Neural cell (in vitro differentiated cells): ENCODE results near the gene FBXO36. TPM values are rescaled to one million over a fixed set of nuclear protein-coding genes. Genes with fewer than 3 reads are reported as not detected.
"Not testable (repeated sequence)": the region's sequence is repeated elsewhere in the genome, so short reads cannot be mapped to it uniquely, and the experiment has no call there.

Experiments used
- H2AFZ ChIP-seq: fragments of 200-600, 300-800 bp; sonication (generic), shearing (Covaris generic); 2 replicates; pipeline ENCODE4 v1.6.0; 2014; ENCODE audit warnings: low read depth, mild to moderate bottlenecking, antibody characterized with exemption, low read length, moderate library complexity
- H3F3A ChIP-seq: fragments of 200-600 bp; shearing (Covaris generic); 2 replicates; pipeline ENCODE4 v1.6.1; 2016; ENCODE audit warnings: mild to moderate bottlenecking, moderate library complexity, mixed read lengths, antibody characterized with exemption, low read length; ENCODE audit not compliant: insufficient read depth, poor library complexity, severe bottlenecking
- H3K27ac ChIP-seq: fragments of 200-600, 300-800 bp; sonication (generic), shearing (Covaris generic); 2 replicates; pipeline ENCODE4 v1.5.1; 2014; ENCODE audit warnings: mild to moderate bottlenecking, low read length, moderate library complexity
- H3K27me3 ChIP-seq: fragments of 300-800, 200-600 bp; sonication (generic), shearing (Covaris generic); 2 replicates; pipeline ENCODE4 v1.6.0; 2014; ENCODE audit warnings: mild to moderate bottlenecking, low read depth, low read length, moderate library complexity; ENCODE audit not compliant: insufficient read depth
- H3K36me3 ChIP-seq: fragments of 300-800, 200-600 bp; sonication (generic), shearing (Covaris generic); 2 replicates; pipeline ENCODE4 v1.5.1; 2014; ENCODE audit warnings: mild to moderate bottlenecking, antibody characterized with exemption, low read length, moderate library complexity; ENCODE audit not compliant: insufficient read depth
- H3K4me2 ChIP-seq: fragments of 300-800, 200-600 bp; sonication (generic), shearing (Covaris generic); 2 replicates; pipeline ENCODE4 v1.6.0; 2014; ENCODE audit warnings: mild to moderate bottlenecking, low read length
- H3K4me3 ChIP-seq: fragments of 300-800, 200-600 bp; sonication (generic), shearing (Covaris generic); 2 replicates; pipeline ENCODE4 v1.5.1; 2014; ENCODE audit warnings: mild to moderate bottlenecking, low read length, moderate library complexity
- H3K79me2 ChIP-seq: fragments of 200-600 bp; shearing (Covaris generic); replicated peaks from 2 replicates; pipeline ENCODE4 v1.6.0; 2014; ENCODE audit warnings: mild to moderate bottlenecking, low read length, moderate library complexity; ENCODE audit not compliant: insufficient read depth
- H3K9ac ChIP-seq: fragments of 300-800, 200-600 bp; sonication (generic), shearing (Covaris generic); 2 replicates; pipeline ENCODE4 v1.6.1; 2016; ENCODE audit warnings: mild to moderate bottlenecking, low read length, mixed read lengths
- H3K9me2 ChIP-seq: fragments of 200-600 bp; shearing (Covaris generic); 2 replicates; pipeline ENCODE4 v1.6.1; 2016; ENCODE audit warnings: mild to moderate bottlenecking, low read length, mixed read lengths; ENCODE audit not compliant: insufficient read depth
- H3K9me3 ChIP-seq: fragments of 200-600, 300-800 bp; sonication (generic), shearing (Covaris generic); 2 replicates; pipeline ENCODE4 v1.6.1; 2016; ENCODE audit warnings: mild to moderate bottlenecking, mixed run types, low read length, moderate library complexity, mixed read lengths
- H4K20me1 ChIP-seq: fragments of 200-600 bp; shearing (Covaris generic); 2 replicates; pipeline ENCODE4 v1.6.1; 2016; ENCODE audit warnings: mild to moderate bottlenecking, mixed run types; ENCODE audit not compliant: insufficient read depth
- EP300 ChIP-seq: fragments of 450-650 bp; conservative IDR thresholded peaks from 2 replicates; pipeline ENCODE4 v1.6.1; 2014; ENCODE audit warnings: antibody characterized with exemption, mild to moderate bottlenecking, moderate library complexity; ENCODE audit not compliant: poor library complexity, severe bottlenecking
- EZH2 ChIP-seq: fragments of 200-600, 300-800 bp; shearing (Covaris generic), sonication (generic); IDR thresholded peaks from 2 replicates; pipeline ENCODE4 v1.6.1; 2014; ENCODE audit warnings: antibody characterized with exemption, low read length, borderline replicate concordance, mild to moderate bottlenecking; ENCODE audit not compliant: insufficient read depth, poor library complexity, severe bottlenecking
- MXI1 ChIP-seq: fragments of 450-650 bp; conservative IDR thresholded peaks from 2 replicates; pipeline ENCODE4 v1.6.1; 2014; ENCODE audit warnings: antibody characterized with exemption, mild to moderate bottlenecking; ENCODE audit not compliant: poor library complexity, severe bottlenecking
- POLR2AphosphoS5 ChIP-seq: IDR thresholded peaks from 2 replicates; pipeline ENCODE4 v1.6.1; 2012
- RAD21 ChIP-seq: fragments of 450-650 bp; conservative IDR thresholded peaks from 2 replicates; pipeline ENCODE4 v1.6.1; 2014; ENCODE audit warnings: antibody characterized with exemption, mild to moderate bottlenecking, moderate library complexity
- REST ChIP-seq: IDR thresholded peaks from 2 replicates; pipeline ENCODE4 v1.6.1; 2012; ENCODE audit warnings: borderline replicate concordance
- SMC3 ChIP-seq: fragments of 450-650 bp; conservative IDR thresholded peaks from 2 replicates; pipeline ENCODE4 v1.6.1; 2014; ENCODE audit warnings: antibody characterized with exemption, mild to moderate bottlenecking, moderate library complexity; ENCODE audit not compliant: poor library complexity
- TAF1 ChIP-seq: IDR thresholded peaks from 2 replicates; pipeline ENCODE4 v1.6.1; 2012; ENCODE audit warnings: low read depth
- polyA plus RNA-seq: library from polyadenylated mRNA; depleted of rRNA; stranded (reverse); fragments of >200 nt; gene quantifications from 2 replicates; pipeline ENCODE4 v1.2.3, GENCODE V29; 2014
- TF ChIP-seq, protein P1 (sequence below): fragments of 450-650 bp; IDR thresholded peaks from 2 replicates; pipeline ENCODE4 v1.5.1; 2014; ENCODE audit warnings: antibody characterized with exemption, mild to moderate bottlenecking, moderate library complexity; ENCODE audit not compliant: poor library complexity, severe bottlenecking

Gene FBXO36
- polyA plus RNA-seq, 1 donor from 2014 or later = 6.3 TPM

- H3K27ac ChIP-seq = no peak overlapping the region
- TF ChIP-seq TAF1 (no peak), EZH2 (no peak), SMC3 (no peak)
- H4K20me1 ChIP-seq = no peaks in the 10 kb centered on the region
- no peaks in the 10 kb centered on the region for H3F3A ChIP-seq
- no peak overlapping the region for H2AFZ ChIP-seq
- H3K9me2 ChIP-seq = no peaks in the 10 kb centered on the region
- no peak overlapping the region for H3K4me2 ChIP-seq
- H3K27me3 ChIP-seq = no peaks in the 10 kb centered on the region
- no peaks in the 10 kb centered on the region for H3K36me3 ChIP-seq
- no peaks in the 10 kb centered on the region for H3K79me2 ChIP-seq
- H3K9ac ChIP-seq = no peak overlapping the region
- H3K4me3 ChIP-seq = no peak overlapping the region
- H3K9me3 ChIP-seq = no peaks in the 10 kb centered on the region
Observed at GRCh38 chr2:229955663-229956062, 33.4 kb downstream of the FBXO36 start.

DNA sequence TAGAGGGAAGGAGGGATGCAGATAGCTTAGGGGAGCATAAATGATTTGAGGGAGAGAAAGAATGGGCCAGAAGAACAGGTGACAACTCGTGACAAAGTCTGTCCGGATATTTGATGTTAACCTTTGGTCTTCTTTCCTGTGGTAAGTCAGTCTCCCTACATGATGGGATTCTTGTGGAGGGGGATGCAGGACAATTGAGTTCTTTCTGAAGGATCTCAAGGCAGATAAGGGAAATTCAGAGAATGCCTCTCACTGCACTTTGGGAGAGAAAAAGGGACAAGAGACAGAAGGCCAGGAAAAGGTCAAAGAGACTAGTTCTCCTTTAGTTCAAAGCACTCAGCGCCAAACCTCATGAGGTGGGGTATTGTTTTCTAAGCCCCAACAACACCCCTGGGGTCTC, 34.2 kb downstream of the FBXO36 start:
- Histone ChIP-seq H3K36me3 (no peaks in the 10 kb centered on the region), H3F3A (no peaks in the 10 kb centered on the region), H4K20me1 (no peaks in the 10 kb centered on the region), H3K4me3 (no peak overlapping the region), H3K27me3 (no peaks in the 10 kb centered on the region), H3K9ac (no peak overlapping the region), H3K4me2 (no peak overlapping the region), H3K79me2 (no peaks in the 10 kb centered on the region), H3K9me3 (no peaks in the 10 kb centered on the region), H3K27ac (no peak overlapping the region), H2AFZ (no peak overlapping the region), H3K9me2 (no peaks in the 10 kb centered on the region)
- no peak for TF ChIP-seq REST
- TF ChIP-seq POLR2AphosphoS5 = no peak
- TF ChIP-seq TAF1 = no peak
- no peak for TF ChIP-seq RAD21
- no peak for TF ChIP-seq MXI1

- not testable (repeated sequence) for H4K20me1 ChIP-seq, H3K9me3 ChIP-seq, H3K4me3 ChIP-seq, H3K9ac ChIP-seq, H3K9me2 ChIP-seq, H3K4me2 ChIP-seq, H3K79me2 ChIP-seq, H3K36me3 ChIP-seq, H2AFZ ChIP-seq, H3F3A ChIP-seq, H3K27ac ChIP-seq, H3K27me3 ChIP-seq
Observed at GRCh38 chr2:229963596-229963995, 41.3 kb downstream of the FBXO36 start.

DNA sequence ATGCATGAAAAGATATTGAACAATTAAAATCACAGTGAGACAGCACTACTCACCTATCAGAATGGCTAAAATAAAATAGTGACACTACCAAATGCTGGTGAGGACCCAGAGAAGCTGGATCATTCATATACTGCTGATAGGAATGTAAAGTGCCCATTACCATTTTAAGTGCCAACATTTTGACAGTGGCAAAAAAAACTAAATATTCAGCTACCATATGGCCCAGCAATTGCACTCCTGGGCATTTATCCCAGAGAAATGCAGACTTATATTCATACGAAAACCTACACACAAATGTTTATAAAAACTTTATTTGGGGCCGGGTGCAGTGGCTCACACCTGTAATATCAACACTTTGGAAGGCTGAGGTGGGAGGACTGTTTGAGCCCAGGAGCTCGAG, 47.6 kb downstream of the FBXO36 start:
- Histone ChIP-seq H3K4me2 (no peak overlapping the region), H3K4me3 (no peak overlapping the region), H3K27ac (no peak overlapping the region), H2AFZ (no peak overlapping the region), H4K20me1 (no peaks in the 10 kb centered on the region), H3K79me2 (no peaks in the 10 kb centered on the region), H3K9me2 (no peaks in the 10 kb centered on the region), H3F3A (no peaks in the 10 kb centered on the region), H3K9ac (no peak overlapping the region), H3K9me3 (no peaks in the 10 kb centered on the region), H3K27me3 (no peaks in the 10 kb centered on the region), H3K36me3 (no peaks in the 10 kb centered on the region)
- TF ChIP-seq MXI1 (no peak), REST (no peak), POLR2AphosphoS5 (no peak), TAF1 (no peak), SMC3 (no peak), EP300 (no peak), RAD21 (no peak), EZH2 (no peak)
- TF ChIP-seq, protein P1, sequence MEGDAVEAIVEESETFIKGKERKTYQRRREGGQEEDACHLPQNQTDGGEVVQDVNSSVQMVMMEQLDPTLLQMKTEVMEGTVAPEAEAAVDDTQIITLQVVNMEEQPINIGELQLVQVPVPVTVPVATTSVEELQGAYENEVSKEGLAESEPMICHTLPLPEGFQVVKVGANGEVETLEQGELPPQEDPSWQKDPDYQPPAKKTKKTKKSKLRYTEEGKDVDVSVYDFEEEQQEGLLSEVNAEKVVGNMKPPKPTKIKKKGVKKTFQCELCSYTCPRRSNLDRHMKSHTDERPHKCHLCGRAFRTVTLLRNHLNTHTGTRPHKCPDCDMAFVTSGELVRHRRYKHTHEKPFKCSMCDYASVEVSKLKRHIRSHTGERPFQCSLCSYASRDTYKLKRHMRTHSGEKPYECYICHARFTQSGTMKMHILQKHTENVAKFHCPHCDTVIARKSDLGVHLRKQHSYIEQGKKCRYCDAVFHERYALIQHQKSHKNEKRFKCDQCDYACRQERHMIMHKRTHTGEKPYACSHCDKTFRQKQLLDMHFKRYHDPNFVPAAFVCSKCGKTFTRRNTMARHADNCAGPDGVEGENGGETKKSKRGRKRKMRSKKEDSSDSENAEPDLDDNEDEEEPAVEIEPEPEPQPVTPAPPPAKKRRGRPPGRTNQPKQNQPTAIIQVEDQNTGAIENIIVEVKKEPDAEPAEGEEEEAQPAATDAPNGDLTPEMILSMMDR = no peak
